ENCODE data around the gene MTREX. TPM values are rescaled to one million over a fixed set of nuclear protein-coding genes. Genes with fewer than 3 reads are reported as not detected.

MTREX gene
- total and polyA plus RNA-seq, 2 donors, result 31.8 to 75.7 TPM

DNA sequence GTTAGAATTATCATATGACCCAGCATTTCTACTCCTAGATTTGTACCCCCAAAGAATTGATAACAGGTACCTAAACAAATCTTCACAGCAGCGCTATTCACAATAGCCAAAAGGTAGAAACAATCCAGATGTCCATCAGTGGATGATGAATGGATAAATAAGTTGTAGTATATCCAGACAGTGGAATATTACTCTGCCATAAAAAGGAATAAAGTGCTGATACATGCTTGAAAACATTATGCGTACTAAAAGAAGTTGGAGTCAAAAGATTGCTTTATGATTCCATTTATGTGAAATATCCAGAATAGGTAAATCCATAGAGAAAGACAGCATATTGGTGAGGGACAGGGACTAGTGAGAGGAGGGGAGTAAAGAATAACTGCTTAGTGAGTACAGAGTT is 26.0 kb downstream of the MTREX start:
- Histone ChIP-seq H3K4me3 (ENCODE audit: low read length in 2 of 2) (no peak overlapping the region), H3K27ac (ENCODE audit: low read depth in 1 of 2, low read length in 1 of 2) (no peak overlapping the region), H3K27me3 (ENCODE audit: control insufficient read depth in 2 of 2, insufficient read depth in 1 of 2, low read length in 1 of 2) (no peaks in the 10 kb centered on the region), H3K9me3 (ENCODE audit: control insufficient read depth in 2 of 2, insufficient read depth in 1 of 2, low read length in 1 of 2) (no peaks in the 10 kb centered on the region), H3K4me1 (ENCODE audit: control insufficient read depth in 2 of 2, insufficient read depth in 2 of 2, low read length in 2 of 2) (no peaks in the 10 kb centered on the region), H3K36me3 (ENCODE audit: control insufficient read depth in 2 of 2, insufficient read depth in 2 of 2, low read length in 1 of 2) (peaks cover 7 to 31% of the 10 kb centered on the region in 2 donors)
- no peak for DNase-seq (ENCODE audit: low read depth in 6 of 9, low spot score in 9 of 9)
- WGBS, result 98% methylated on average over 2 of the region's 2 CpGs

DNA sequence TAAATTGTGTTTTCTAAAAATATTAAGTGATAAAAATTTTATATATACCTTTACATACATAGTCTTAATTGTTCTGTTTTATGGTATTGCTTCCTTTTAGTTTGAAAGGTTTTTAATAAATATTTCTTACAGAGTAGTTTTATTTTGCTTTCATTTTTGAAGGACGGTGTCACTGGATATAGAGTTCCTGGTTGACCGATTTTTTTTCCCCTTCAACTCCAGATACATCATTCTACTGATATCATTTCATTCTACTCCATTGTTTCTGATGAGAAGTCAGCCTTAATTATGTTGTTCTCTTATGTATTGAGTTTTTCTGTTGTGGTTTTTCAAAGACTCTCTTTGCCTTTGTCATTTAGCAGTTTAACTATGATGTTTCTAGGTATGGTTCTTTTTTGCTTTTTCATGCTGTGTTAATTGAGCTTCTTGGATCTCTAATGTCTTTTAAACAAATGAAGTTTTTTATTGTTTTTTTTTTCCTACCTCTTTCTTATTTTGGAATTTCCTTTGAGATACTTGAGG is 30.4 kb downstream of the MTREX start:
- Histone ChIP-seq H3K4me1 (ENCODE audit: control insufficient read depth in 2 of 2, insufficient read depth in 2 of 2, low read length in 2 of 2) (no peaks in the 10 kb centered on the region), H3K4me3 (ENCODE audit: low read length in 2 of 2) (no peak overlapping the region), H3K27ac (ENCODE audit: low read depth in 1 of 2, low read length in 1 of 2) (no peak overlapping the region), H3K9me3 (ENCODE audit: control insufficient read depth in 2 of 2, insufficient read depth in 1 of 2, low read length in 1 of 2) (no peaks in the 10 kb centered on the region), H3K27me3 (ENCODE audit: control insufficient read depth in 2 of 2, insufficient read depth in 1 of 2, low read length in 1 of 2) (no peaks in the 10 kb centered on the region), H3K36me3 (ENCODE audit: control insufficient read depth in 2 of 2, insufficient read depth in 2 of 2, low read length in 1 of 2) (peaks cover 0 to 28% of the 10 kb centered on the region in 2 donors)
- 86% methylated on average over 2 of the region's 2 CpGs for WGBS
- peak in 8 of 9 donors; percentile 9 to 78 (median 30) for DNase-seq (ENCODE audit: low read depth in 6 of 9, low spot score in 9 of 9)

DNA sequence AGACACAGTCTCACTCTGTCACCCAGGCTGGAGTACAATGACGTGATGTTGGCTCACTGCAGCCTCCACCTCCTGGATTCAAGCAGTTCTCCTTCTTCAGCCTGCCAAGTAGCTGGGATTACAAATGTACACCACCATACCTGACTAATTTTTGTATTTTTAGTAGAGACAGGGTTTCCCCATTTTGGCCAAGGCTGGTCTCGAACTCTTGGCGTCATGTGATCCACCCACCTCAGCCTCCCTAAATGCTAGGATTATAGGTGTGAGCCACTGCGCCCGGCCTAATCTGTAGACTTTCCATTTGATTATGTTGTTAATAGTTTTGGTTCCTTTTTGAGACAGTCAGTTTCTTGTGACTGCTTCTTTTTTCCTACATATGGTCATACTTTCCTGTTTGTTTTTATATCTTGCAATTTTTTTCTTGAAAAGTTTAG is 31.0 kb downstream of the MTREX start:
- peaks cover 0 to 29% of the 10 kb centered on the region in 2 donors for H3K36me3 ChIP-seq (ENCODE audit: control insufficient read depth in 2 of 2, insufficient read depth in 2 of 2, low read length in 1 of 2)
- no peaks in the 10 kb centered on the region for H3K4me1 ChIP-seq (ENCODE audit: control insufficient read depth in 2 of 2, insufficient read depth in 2 of 2, low read length in 2 of 2)
- DNase-seq (ENCODE audit: low read depth in 6 of 9, low spot score in 9 of 9), result no peak
- no peaks in the 10 kb centered on the region for H3K27me3 ChIP-seq (ENCODE audit: control insufficient read depth in 2 of 2, insufficient read depth in 1 of 2, low read length in 1 of 2)
- no peaks in the 10 kb centered on the region for H3K9me3 ChIP-seq (ENCODE audit: control insufficient read depth in 2 of 2, insufficient read depth in 1 of 2, low read length in 1 of 2)
- H3K4me3 ChIP-seq (ENCODE audit: low read length in 2 of 2), result no peak overlapping the region
- H3K27ac ChIP-seq (ENCODE audit: low read depth in 1 of 2, low read length in 1 of 2), result no peak overlapping the region
- 95% methylated on average over 5 of the region's 5 CpGs for WGBS

DNA sequence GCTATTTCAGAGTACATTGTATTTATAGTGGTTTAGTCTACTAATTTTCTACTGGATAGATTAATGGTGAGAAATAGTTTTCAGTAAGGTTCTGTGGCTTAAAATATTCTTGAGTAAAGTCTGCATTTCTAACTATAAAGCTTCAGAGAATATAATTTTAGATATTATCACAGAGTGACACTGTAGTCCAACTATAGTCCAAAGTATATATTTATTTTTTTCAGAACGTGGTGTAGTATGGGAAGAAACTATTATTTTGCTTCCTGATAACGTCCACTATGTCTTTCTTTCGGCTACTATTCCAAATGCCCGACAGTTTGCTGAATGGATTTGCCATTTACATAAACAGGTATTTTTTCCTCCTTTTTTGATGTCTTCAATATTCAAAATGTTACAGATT is 35.3 kb downstream of the MTREX start:
- H3K9me3 ChIP-seq (ENCODE audit: control insufficient read depth in 2 of 2, insufficient read depth in 1 of 2, low read length in 1 of 2), result no peaks in the 10 kb centered on the region
- H3K36me3 ChIP-seq (ENCODE audit: control insufficient read depth in 2 of 2, insufficient read depth in 2 of 2, low read length in 1 of 2), result peaks cover 14 to 48% of the 10 kb centered on the region in 2 donors
- H3K4me1 ChIP-seq (ENCODE audit: control insufficient read depth in 2 of 2, insufficient read depth in 2 of 2, low read length in 2 of 2), result no peaks in the 10 kb centered on the region
- no peak for DNase-seq (ENCODE audit: low read depth in 6 of 9, low spot score in 9 of 9)
- H3K27ac ChIP-seq (ENCODE audit: low read depth in 1 of 2, low read length in 1 of 2), result no peak overlapping the region
- no peaks in the 10 kb centered on the region for H3K27me3 ChIP-seq (ENCODE audit: control insufficient read depth in 2 of 2, insufficient read depth in 1 of 2, low read length in 1 of 2)
- over 99% methylated on average over 4 of the region's 4 CpGs for WGBS
- no peak overlapping the region for H3K4me3 ChIP-seq (ENCODE audit: low read length in 2 of 2)

DNA sequence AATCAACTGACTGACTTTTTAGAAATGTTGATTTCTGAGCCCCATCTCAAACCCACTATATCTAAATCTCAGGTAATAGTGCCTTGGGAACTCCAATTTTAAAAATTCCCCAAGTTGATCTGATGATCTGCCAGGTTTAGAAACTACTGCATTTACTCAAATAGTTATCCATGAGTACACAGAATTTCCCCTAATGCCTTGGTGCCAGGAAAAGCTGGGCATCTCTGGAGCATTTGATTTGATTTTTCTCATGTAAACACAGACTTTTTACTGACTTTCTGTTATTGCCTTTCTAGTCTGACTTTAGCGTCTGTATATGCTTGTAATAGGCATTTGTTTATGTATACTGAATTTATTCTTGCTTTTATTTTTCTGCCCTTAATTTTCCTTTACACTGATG is 35.8 kb downstream of the MTREX start:
- no peak for DNase-seq (ENCODE audit: low read depth in 6 of 9, low spot score in 9 of 9)
- WGBS, result 97% methylated on average over 1 of the region's 1 CpG
- Histone ChIP-seq H3K27me3 (ENCODE audit: control insufficient read depth in 2 of 2, insufficient read depth in 1 of 2, low read length in 1 of 2) (no peaks in the 10 kb centered on the region), H3K4me3 (ENCODE audit: low read length in 2 of 2) (no peak overlapping the region), H3K9me3 (ENCODE audit: control insufficient read depth in 2 of 2, insufficient read depth in 1 of 2, low read length in 1 of 2) (no peaks in the 10 kb centered on the region), H3K27ac (ENCODE audit: low read depth in 1 of 2, low read length in 1 of 2) (no peak overlapping the region), H3K36me3 (ENCODE audit: control insufficient read depth in 2 of 2, insufficient read depth in 2 of 2, low read length in 1 of 2) (peaks cover 15 to 50% of the 10 kb centered on the region in 2 donors), H3K4me1 (ENCODE audit: control insufficient read depth in 2 of 2, insufficient read depth in 2 of 2, low read length in 2 of 2) (no peaks in the 10 kb centered on the region)

DNA sequence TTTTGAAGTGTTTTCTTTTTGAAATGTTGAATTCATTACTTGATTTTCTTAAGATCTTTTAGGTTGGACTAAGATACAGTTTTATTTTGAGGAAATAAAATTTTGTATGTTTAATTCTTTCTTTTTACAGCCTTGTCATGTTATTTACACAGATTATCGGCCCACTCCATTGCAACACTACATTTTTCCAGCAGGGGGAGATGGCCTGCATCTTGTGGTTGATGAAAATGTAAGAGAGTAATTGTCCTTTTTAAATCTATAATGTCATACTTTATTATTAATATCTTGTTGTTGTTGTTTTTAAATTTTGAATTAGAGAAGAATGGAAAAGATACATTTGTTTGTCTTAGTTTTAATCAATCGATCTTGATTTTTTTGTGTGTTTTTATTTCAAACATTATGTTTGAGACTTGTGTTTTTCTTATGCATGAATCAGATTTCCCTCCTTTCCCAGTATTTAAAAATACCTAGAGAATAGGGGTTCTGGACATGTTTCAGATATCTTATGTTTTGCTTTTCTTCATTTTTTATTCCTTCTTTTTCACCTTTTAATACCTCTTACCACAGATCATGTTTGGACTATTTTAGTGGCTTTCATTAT is 36.7 kb downstream of the MTREX start:
- no peak overlapping the region for H3K4me3 ChIP-seq (ENCODE audit: low read length in 2 of 2)
- WGBS, result 60% methylated on average over 2 of the region's 2 CpGs
- H3K36me3 ChIP-seq (ENCODE audit: control insufficient read depth in 2 of 2, insufficient read depth in 2 of 2, low read length in 1 of 2), result peaks cover 19 to 52% of the 10 kb centered on the region in 2 donors
- no peaks in the 10 kb centered on the region for H3K9me3 ChIP-seq (ENCODE audit: control insufficient read depth in 2 of 2, insufficient read depth in 1 of 2, low read length in 1 of 2)
- DNase-seq (ENCODE audit: low read depth in 6 of 9, low spot score in 9 of 9), result peak; percentile 9 to 71 (median 44)
- H3K27ac ChIP-seq (ENCODE audit: low read depth in 1 of 2, low read length in 1 of 2), result no peak overlapping the region
- no peaks in the 10 kb centered on the region for H3K4me1 ChIP-seq (ENCODE audit: control insufficient read depth in 2 of 2, insufficient read depth in 2 of 2, low read length in 2 of 2)
- H3K27me3 ChIP-seq (ENCODE audit: control insufficient read depth in 2 of 2, insufficient read depth in 1 of 2, low read length in 1 of 2), result no peaks in the 10 kb centered on the region

DNA sequence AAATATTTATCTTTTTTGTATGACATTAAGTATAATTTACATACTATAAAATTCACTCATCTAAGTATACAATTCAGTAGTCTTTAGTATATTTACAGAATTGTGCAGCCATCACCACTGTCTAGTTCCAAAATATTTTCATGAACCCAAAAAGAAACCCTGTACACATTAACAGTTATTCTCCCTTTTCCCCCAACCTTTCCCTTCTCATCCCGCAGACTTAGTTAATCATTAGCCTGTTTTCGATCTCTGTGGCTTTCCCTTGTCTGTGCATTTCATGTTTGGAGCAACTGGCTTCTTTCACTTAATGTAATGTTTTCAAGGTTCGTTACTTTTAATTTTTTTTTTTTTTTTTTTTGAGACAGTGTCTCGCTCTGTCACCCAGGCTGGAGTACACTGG is 37.5 kb downstream of the MTREX start:
- Histone ChIP-seq H3K4me1 (ENCODE audit: control insufficient read depth in 2 of 2, insufficient read depth in 2 of 2, low read length in 2 of 2) (no peaks in the 10 kb centered on the region), H3K36me3 (ENCODE audit: control insufficient read depth in 2 of 2, insufficient read depth in 2 of 2, low read length in 1 of 2) (peaks cover 23 to 56% of the 10 kb centered on the region in 2 donors), H3K27me3 (ENCODE audit: control insufficient read depth in 2 of 2, insufficient read depth in 1 of 2, low read length in 1 of 2) (no peaks in the 10 kb centered on the region), H3K9me3 (ENCODE audit: control insufficient read depth in 2 of 2, insufficient read depth in 1 of 2, low read length in 1 of 2) (no peaks in the 10 kb centered on the region), H3K27ac (ENCODE audit: low read depth in 1 of 2, low read length in 1 of 2) (no peak overlapping the region), H3K4me3 (ENCODE audit: low read length in 2 of 2) (no peak overlapping the region)
- DNase-seq (ENCODE audit: low read depth in 6 of 9, low spot score in 9 of 9), result no peak
- WGBS, result 99% methylated on average over 4 of the region's 4 CpGs

DNA sequence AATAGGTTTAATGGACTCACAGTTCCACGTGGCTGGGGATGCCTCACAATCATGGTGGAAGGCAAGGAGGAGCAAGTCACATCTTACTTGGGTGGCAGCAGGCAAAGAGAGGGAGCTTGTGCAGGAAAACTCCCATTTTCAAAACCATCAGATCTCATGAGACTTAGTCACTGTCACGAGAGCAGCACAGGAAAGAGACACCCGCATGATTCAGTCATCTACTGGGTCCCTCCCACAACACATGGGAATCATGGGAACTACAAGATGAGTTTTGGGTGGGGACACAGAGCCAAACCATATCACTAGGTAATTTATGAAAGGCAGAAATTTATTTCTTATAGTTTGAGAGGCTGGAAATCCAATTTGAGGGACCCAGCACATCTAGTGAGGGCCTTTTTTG is 40.0 kb downstream of the MTREX start:
- peaks cover 23 to 47% of the 10 kb centered on the region in 2 donors for H3K36me3 ChIP-seq (ENCODE audit: control insufficient read depth in 2 of 2, insufficient read depth in 2 of 2, low read length in 1 of 2)
- no peaks in the 10 kb centered on the region for H3K27me3 ChIP-seq (ENCODE audit: control insufficient read depth in 2 of 2, insufficient read depth in 1 of 2, low read length in 1 of 2)
- 98% methylated on average over 3 of the region's 3 CpGs for WGBS
- no peak for DNase-seq (ENCODE audit: low read depth in 6 of 9, low spot score in 9 of 9)
- no peaks in the 10 kb centered on the region for H3K4me1 ChIP-seq (ENCODE audit: control insufficient read depth in 2 of 2, insufficient read depth in 2 of 2, low read length in 2 of 2)
- H3K4me3 ChIP-seq (ENCODE audit: low read length in 2 of 2), result no peak overlapping the region
- no peak overlapping the region for H3K27ac ChIP-seq (ENCODE audit: low read depth in 1 of 2, low read length in 1 of 2)
- no peaks in the 10 kb centered on the region for H3K9me3 ChIP-seq (ENCODE audit: control insufficient read depth in 2 of 2, insufficient read depth in 1 of 2, low read length in 1 of 2)

DNA sequence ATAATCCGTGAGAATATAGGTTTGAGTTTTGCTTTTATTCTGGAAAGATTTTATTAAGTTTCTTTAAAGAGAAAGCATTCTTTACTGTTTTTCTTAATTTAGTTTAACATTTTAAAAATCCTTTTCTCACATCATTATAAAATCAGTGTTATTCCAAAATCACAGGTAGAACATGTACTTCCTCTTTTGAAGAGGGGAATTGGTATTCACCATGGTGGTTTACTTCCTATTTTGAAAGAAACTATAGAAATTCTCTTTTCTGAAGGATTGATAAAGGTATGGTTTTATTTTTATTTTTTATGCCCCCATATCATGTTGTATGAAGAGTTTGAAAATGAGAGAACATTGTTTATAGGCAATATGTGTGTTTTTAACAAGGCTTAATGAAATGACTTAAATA is 43.0 kb downstream of the MTREX start:
- DNase-seq (ENCODE audit: low read depth in 6 of 9, low spot score in 9 of 9), result no peak
- Histone ChIP-seq H3K4me3 (ENCODE audit: low read length in 2 of 2) (no peak overlapping the region), H3K4me1 (ENCODE audit: control insufficient read depth in 2 of 2, insufficient read depth in 2 of 2, low read length in 2 of 2) (no peaks in the 10 kb centered on the region), H3K27me3 (ENCODE audit: control insufficient read depth in 2 of 2, insufficient read depth in 1 of 2, low read length in 1 of 2) (no peaks in the 10 kb centered on the region), H3K36me3 (ENCODE audit: control insufficient read depth in 2 of 2, insufficient read depth in 2 of 2, low read length in 1 of 2) (peaks cover 32 to 66% of the 10 kb centered on the region in 2 donors), H3K27ac (ENCODE audit: low read depth in 1 of 2, low read length in 1 of 2) (no peak overlapping the region), H3K9me3 (ENCODE audit: control insufficient read depth in 2 of 2, insufficient read depth in 1 of 2, low read length in 1 of 2) (no peaks in the 10 kb centered on the region)
- 96% methylated on average over 1 of the region's 1 CpG for WGBS
